NCI-H345 treated with DMSO at 0.1 percent for 48 hours (cell line): Measurements from ENCODE around the gene MALT1.
"Not testable (repeated sequence)": the region's sequence is repeated elsewhere in the genome, so short reads cannot be mapped to it uniquely, and the experiment has no call there.

Experiments
- DNase-seq: peaks from one replicate; lab custom pipeline; 2025; ENCODE audit not compliant: unreplicated experiment; lab: John Stamatoyannopoulos, UW

Gene MALT1

DNA sequence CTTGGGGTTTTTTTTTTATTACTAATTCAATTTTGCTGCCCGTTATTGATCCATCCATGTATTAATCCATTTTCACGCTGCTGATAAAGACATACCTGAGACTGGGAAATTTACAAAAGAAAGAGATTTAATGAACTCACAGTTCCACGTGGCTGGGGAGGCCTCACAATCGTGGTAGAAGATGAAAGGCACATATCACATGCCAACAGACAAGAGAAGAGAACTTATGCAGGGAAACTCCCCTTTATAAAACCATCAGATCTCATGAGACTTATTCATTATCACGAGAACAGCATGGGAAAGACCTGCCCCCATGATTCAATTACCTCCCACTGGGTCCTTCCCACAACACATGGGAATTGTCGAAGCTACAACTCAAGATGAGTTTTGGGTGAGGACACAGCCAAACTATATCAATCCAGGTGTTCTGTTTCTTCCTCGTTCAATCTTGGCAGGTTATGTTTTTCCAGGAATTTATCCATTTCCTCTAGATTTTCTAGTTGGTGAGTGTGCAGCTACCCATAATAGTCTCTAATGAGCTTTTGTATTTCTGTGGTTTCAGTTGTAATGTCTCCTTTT is 18.0 kb upstream of the MALT1 start:
- DNase-seq: not testable (repeated sequence)

DNA sequence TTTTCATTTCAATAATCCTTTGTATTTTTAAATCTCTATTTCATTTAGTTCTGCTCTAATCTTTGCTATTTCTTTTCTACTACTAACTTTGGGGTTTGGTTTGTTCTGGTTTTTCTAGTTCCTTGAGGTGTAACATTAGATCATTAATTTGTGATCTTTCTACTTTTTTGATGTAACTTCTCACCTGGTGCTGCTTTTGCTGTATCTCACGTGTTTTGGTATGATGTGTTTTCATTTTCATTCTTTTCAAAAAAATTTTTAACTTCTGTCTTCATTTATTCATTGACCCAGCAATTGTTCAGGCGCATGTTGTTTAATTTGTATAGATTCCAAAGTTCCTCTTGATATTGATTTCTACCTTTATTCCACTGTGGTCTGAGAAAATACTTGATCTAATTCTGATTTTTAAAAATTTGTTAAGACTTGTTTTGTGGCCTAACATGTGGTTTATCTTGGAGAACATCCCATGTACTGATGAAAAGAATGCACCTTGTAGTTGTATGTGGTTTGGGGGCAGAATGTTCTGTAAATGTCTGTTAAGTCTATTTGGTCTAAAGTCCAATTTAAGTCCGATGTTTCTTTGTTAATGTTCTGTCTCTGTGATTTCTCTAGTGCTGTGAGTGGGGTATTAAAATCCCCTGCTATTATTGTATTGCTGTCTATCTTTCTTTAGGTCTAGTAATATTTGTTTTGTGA is 17.3 kb upstream of the MALT1 start:
- no peak for DNase-seq

DNA sequence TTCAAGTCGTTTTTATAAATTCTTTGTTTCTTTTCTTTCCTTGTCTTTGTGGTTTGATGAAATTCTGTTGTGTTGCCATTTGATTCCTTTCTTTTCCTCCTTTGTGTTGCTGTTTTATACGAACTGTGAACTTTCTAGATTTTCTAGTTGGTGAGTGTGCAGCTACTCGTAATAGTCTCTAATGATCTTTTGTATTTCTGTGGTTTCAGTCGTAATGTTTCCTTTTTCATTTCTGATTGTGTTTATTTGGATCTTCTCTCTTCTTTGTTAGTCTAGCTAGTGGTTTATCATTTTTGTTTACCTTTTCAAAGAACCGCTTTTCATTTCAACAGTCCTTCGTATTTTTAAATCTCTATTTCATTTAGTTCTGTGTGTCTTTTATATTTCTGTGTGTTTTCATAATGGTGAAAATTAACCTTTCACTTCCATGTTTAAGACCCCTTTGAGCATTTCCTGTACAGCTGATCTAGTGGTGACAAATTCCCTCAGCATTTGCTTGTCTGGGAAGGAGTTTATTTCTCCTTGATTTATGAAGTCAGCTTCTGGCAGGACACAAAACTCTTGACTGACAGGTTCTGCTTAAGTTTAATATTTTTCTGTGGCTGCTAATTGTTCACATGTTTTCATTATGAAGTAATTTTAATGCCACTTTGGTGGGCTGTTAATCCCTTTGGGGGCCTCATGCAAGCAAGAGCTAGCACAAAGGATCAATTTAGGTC is 16.2 kb upstream of the MALT1 start:
- no peak for DNase-seq

DNA sequence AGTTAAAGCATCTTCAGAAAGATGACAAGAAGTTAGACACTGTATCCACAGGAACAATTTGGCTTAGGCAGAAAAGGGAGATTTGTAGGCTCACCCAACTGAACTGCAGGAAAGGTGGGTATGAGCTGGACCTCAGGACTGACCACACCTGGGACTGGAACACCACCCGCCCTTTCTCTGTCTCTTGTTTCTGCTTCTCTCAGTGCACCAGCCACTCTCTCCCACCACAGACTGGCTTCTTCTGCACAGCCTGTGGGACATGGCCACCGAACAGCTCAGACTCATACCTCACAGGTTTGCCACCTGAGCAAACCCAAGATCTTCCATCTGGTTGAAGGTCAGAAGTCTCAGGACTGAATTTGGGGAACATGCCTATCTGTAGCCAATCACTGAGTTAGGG is 14.2 kb upstream of the MALT1 start:
- DNase-seq: no peak

DNA sequence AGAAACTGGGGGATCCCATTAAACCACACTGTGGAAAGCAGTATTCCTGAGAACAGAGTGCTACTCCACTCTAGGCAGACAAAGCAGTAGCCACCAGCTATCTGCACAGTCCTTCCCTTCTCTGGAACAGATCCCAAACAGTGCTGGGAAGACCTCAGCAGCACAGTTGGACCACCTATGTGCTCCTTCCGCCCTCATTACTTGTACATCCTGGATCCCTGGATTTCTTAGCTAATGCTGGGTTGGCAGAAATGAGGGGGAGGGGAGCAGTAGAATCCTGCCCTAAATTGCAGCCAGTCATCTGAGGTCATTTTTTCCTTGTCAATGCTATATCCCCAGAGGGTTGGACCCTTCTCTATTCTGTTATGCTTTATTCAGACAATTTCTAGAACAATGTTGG is 13.8 kb upstream of the MALT1 start:
- DNase-seq: no peak

DNA sequence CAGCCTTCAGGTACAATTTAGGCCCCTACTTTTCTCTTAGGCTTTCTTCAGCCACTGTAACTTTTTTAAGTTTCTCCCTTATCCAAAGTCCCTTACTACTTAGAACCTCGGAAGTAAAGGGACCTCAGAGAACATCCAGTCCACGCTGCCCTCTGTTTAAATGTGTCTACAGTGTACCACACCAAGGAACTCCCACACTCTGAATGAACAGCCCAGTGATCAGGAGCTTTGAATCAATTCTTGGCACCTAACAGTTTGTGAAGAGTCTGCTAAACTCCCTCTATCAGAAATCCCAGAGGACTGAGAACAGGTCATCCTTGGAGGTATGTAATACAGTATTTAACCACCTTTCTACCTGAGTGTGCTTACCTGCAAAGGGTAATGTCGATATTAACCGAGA is 11.6 kb upstream of the MALT1 start:
- no peak for DNase-seq

DNA sequence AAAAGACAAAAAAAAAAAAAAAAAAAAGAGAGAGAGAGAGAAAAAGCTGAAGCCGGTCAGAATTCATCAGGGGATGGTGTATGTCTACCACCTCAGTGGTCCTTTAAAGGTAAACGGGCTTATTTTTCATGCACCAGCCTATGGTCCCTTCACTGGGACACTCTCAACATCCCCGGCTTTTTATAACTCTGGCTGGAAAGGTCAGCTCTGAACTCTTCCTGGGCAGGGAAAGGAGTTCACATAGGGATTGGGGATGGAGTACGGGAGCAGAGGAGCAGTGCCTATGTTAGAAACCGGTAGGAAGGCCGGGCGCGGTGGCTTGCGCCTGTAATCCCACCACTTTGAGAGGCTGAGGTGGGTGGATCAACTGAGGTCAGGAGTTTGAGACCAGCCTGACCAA is 10.3 kb upstream of the MALT1 start:
- no peak for DNase-seq

DNA sequence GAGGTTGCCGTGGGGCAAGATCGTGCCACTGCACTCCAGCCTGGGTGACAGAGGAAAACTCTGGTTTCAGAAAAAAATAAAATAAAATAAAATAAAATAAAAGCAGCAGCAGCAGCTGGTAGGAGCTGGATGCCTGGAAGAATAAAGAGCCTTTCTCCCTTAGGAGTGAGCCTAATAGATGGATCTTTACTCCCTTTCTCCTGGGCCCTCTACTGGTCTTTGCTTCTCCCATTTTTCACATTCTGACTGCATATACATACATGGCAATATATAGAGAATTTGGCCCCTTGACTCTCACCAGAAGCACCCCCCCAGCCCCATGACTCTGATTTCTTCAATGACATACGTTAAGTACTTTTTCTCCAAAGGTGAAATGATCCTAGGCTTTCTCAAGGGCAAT is 9.8 kb upstream of the MALT1 start:
- DNase-seq: no peak

DNA sequence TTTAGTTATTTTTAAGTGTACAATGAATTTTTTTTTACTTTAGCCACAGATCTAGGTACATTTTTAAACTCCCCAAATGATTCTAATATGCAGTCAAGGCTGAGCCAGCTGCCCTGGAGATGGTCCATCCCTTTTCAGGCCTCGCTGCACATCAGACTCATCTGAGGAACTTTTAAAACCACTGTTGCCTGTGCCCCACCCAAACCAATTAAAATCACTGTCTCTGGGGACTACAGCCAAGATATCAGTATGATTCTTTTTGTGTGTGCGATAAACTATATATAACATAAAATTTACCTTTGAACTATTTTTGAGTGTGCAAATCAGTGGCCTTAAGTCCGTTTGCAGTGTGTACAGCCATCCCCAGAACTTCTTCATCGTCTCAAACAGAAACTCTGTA is 9.1 kb upstream of the MALT1 start:
- DNase-seq: no peak

DNA sequence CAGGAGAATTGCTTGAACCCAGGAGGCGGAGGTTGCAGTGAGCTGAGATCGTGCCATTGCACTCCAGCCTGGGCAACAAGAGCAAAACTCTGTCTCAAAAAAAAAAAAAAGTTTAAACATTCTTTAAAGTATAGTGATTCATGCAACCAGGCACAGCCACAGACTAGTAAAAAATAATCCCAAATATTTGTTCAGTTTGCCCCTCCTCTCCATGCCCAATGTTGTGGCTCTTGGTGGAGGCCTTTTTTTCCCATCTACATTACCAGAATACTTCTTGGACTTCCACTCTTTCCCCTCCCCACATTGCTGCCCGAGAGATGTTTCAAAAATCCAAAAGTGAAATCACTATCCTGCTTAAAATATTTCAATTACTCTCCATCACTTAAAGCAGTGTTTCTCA is 5.1 kb upstream of the MALT1 start:
- DNase-seq: no peak

DNA sequence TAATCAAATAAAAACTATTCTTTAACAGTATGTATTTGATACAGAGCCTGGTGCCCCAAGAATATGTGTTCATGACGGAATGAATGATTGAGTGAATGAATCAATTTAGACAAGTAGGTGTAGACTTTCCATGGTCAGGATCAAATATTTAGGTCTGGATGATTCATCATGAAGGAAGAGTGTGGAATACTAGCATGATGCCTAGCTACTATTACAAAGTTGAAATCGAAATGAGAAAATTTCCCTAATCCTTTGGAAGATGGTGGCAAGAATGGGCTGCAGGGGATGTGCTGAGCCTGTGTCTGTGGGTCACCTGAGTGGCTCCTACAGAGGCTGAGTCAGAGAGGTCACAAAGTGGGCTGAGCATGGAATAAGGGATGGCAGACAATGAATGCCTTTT is 3.1 kb upstream of the MALT1 start:
- DNase-seq: no peak

DNA sequence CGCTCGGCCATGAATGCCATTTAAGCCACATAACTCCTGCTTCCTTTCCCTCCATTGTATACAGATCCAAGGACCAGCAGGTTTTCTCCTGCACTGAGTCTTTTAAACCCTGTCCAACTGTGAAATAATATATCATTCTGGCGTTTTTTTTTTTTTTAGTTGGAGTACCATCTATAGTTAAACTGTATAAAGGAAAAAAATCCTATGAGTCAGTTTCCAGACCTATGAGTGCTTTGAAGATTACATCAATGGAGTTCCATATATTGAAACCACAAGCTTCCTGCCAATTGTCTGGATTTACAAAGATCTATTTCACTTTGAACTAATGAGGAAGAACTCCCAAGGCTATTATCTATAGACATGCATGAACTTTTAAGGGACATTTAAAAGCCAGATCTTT is 2.4 kb upstream of the MALT1 start:
- DNase-seq: no peak

DNA sequence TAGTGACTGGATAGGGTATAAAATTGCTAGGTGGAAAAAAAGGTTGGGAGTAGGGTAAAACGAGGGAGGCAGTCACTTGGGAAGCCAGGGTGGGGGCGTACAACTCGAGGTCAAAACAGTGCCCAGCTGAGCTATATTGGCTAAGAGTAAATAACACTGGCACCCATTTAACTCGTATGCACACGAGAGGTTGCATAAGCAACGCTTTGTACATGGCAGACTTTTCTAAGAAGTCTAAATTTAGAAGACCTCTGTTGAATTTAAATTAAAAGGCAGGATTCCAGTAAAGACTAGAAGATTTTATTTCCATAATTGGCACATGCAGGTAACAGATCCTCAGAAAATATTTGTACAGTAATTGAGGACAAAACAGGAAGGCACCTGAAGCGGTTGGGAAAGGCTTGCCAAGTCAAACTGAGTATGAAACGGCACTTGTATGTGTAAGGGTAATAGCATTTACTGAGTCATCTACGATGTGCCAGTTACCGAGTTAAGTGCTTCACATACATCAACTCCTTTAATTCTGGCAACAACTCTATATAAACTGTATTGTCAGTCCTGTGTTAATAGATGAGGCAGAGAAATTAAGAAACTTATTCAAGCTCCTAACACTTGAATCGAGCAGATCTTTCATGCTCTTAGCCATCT is 1.4 kb upstream of the MALT1 start:
- DNase-seq: peak; percentile 82

DNA sequence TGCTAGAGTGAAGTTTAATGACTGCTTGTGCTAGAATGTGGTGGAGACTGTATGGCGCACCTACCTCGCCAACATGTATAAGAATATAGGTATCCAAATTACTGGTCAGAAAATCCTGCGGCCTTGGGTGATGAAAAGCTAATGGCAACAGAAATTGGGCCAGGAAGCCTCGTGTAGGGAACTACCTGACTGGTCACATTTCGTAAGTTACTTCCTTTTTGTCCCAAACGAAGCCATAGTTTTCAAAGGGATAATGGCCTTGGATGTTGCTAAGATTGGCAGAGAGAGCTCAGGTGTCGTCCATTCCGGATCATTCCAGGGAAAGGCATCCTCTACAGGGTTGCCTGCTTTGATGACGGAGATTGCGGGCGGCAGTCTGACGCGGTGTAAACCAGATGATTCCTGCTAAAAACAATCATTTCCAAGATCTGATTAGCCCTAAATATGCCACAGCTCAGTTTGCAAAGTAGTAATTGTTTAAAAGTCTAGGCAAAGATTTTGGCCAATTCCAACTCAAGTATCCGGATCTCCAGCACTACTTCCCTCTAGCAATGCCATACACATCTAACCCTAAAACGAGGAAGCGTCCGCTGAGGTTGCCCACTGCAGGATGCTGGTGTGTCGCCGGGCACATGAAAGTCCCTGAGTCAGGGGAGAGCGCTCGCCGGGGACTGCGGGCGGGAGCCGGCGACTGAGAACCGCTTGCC is 708 bp upstream of the MALT1 start:
- peak; percentile 54 for DNase-seq

DNA sequence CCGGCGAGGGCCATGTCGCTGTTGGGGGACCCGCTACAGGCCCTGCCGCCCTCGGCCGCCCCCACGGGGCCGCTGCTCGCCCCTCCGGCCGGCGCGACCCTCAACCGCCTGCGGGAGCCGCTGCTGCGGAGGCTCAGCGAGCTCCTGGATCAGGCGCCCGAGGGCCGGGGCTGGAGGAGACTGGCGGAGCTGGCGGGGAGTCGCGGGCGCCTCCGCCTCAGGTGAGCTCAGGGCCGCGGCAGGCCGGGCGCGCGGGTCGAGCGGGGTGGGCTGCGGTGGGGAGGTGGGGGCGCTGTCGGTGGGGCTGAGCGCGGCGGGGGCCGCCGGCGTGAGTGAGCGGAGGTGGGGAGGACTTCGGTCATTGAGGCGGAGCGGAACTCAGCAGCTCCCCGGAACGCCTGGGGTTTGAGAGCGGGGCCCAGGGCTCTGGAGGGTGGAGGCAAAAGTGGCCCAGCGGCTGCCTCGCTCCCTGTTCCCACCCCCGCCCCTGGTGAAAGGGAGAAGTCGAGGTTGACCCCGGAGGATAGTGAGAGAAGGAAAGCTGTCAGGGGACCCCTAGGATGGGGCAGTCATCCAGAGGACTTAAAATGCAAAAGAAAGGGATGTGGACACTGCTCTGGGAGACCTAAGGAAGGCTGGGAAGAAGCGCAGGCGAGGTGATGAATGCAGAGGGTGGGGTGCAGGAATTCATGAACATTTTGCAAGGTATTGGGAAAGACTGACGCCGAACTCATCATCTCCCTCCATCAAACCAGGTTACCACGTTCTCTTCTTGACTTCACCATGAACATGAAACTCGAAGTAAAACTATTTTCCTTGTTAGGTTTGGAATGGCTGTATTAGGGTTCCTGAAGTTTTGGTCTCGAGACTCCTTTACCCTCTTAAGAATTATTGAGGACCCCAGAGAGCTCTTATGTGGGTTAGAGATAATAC is 633 bp downstream of the MALT1 start:
- peak; percentile 37 for DNase-seq

DNA sequence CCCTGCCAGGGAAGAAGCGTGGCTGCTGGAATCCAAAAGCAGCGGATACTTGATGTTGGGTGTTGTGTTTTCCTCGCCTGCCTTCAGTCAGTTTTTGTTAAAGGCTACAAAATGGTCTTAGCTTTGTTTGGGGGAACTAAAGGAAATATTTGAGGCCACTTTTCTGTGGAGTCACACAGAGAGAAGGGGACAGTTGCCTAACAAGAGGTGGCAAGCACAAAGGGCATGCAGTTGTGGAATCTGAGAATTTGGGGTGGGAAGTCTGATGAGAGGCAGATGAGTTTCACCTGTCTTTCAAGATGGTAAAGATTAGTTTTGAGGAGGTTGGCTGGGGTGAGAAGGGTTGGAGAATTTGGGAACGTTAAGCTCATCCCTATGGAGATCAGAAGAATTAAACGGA is 2.9 kb downstream of the MALT1 start:
- no peak for DNase-seq

DNA sequence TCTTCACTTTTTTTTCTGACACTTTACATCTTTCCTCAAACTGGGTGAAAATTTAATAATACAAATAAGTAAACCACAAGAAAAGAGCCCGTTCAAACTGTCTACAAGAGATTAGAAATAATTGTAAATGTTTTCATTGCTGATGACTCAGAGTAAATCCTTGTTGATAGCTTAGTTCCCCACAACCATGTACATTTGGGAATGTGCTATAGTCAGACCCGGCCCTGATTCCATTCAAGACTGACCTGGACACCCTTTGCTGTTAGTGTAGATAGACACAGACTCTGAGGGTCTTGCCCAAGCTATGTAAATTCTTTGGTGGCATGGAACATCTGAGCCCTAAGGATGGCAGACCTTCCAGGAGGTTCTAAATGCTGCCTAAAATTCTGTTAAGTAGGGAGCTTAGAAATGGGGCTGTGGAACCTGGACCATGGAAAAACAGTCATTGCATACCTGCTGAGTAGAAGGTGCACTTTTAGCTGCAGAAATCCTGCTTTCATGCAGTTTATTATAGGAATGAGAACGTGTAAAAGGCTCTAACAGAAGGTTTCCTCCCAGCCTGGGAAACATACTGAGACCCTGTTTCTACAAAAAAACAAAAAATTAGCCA is 3.7 kb downstream of the MALT1 start:
- no peak for DNase-seq

DNA sequence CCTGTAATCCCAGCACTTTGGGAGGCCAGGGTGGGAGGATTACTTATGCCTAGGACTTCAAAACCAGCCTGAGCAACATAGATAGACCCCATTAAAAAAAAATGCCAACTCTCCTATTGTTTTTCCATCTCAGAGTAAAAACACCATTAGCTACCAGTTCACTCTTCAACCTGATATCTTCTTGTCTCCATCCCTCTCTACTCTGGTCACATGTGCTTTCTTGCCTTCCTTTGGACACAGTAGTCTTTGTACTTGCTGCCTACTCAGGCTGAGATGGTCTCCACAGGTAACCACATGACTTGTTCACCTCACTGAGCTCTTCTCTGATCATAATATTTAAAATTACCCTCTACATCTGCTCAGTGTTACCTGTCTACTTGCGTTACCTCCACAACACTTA is 5.0 kb downstream of the MALT1 start:
- DNase-seq: no peak

DNA sequence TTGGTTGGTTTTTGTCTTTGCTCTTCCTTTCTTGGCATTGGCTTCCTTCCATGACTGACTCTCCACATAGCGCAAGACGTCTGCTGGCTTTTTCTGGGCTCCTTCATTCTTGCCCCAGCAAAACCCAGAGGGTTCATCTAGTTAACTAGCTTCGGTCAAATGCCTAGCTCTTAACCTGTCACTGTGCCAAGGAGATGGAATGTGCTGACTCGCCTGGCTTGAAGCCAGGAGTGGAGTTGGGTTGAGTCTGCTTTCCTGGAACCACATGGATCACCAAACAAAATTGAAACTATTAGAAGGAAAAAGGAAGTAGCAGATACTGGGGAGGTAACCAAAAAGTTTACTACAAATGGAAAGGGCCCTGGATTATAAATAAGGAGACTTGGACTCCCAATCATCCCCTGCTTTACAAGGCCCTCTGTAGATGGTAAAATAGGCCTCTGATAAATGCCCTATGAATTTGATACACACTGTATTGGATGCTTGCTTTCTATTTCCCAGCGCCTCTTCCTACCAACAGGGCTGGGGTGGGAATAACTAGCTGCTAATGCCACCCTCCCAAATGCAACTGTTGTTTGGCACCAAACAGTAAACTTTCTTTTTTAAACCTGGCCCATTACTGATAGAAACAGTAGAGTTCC is 11.3 kb downstream of the MALT1 start:
- DNase-seq: no peak
